GM12892 (cell line): ENCODE results near the gene CFAP251.

Experiments
- DNase-seq: peaks from one replicate; pipeline ENCODE4 v3.0.0; 2011; ENCODE audit not compliant: insufficient read length
- FAIRE-seq: peaks from 2 replicates; lab custom pipeline; 2011; peaks lifted over from hg19 to GRCh38; lab: Jason Lieb, UNC
- POLR2A ChIP-seq: IDR thresholded peaks from 2 replicates; pipeline ENCODE4 v1.6.1; 2011; ENCODE audit warnings: low read depth, low read length, control low read depth
- POLR2AphosphoS5 ChIP-seq: IDR thresholded peaks from 2 replicates; pipeline ENCODE4 v1.6.1; 2011; ENCODE audit warnings: low read depth, low read length, control low read depth
- TAF1 ChIP-seq: IDR thresholded peaks from 2 replicates; pipeline ENCODE4 v1.6.1; 2011; ENCODE audit warnings: low read depth, mild to moderate bottlenecking, control low read depth, low read length, borderline replicate concordance

Gene CFAP251

DNA sequence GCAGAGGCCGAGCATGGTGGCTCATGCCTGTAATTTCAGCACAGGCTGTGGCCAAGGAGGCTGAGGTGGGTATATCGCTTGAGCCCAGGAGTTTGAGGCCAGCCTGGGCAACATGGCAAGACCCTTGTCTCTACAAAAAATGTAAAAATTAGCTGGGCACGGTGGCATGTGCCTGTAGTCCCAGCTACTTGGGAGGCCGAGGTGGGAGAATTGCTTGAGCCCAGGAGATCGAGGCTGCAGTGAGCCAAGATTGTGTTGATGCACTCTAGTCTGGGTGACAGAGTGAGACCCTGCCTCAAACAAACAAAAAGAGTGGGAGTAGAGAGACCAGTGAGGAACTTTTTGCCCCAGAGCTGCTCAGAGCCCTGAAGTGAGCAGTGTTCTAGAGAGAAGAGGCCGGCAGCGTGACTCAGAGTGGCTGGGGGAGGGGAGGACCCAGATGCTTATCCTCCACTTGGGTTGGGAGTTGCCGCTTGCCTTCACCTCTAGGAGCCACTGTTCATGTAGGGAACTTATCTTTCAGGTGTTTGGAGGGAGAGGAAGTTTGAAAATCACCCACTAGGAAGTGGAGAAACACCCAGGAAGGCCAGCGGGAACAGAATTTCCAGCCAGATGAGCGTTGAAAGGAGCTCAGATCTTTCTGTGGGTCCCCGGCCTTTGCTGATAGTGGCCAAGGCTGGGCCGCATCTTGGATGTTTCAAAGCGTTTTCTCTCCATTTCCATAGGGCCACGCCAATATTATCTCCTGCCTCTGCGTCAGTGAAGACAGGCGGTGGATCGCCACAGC, 15.3 kb downstream of the CFAP251 start:
- no peak for DNase-seq
- FAIRE-seq = no peak

DNA sequence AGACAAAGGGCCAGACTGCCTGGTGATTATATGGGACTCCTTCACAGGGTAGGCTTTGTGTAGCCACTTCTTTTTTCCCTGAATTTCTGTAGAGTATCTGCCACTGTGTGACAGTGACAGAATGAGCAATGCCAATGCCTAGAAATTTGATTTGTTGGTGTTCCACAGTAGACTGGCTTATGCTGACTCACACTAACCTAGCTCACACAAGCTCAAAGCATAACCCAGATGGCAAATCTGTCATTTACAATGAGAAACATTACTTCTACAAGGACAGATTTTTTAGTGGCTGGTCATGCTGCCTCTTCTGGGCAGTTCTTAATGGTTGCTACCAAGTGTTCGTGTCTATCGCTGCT, 15.9 kb downstream of the CFAP251 start:
- DNase-seq = no peak
- FAIRE-seq = no peak
- TF ChIP-seq TAF1 = no peak
- TF ChIP-seq POLR2A = no peak
- TF ChIP-seq POLR2AphosphoS5 = no peak

More for the DNA sequence above, 15.3 kb downstream of the CFAP251 start:
- TF ChIP-seq POLR2AphosphoS5 (no peak), TAF1 (no peak), POLR2A (no peak)

DNA sequence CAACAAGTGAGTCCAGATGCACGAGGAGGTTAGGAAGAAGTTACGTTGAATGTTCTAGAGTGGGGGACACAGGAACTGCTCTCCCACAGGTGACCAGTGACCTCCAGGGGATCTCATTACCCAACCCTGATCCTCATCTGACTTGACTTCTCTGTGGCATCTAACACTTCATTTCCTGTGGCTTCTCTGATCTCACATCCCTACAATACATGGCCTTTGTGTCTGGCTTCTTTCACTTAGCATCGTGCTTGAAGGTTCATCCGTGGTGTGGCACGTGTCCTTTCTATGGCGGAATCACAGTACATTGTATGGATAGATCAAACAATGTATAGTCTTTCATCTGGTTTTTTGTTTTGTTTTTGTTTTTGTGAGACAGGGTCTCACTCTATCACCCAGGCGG, 19.3 kb downstream of the CFAP251 start:
- DNase-seq = no peak
- no peak for TF ChIP-seq TAF1
- no peak for TF ChIP-seq POLR2AphosphoS5
- TF ChIP-seq POLR2A = no peak
- FAIRE-seq = no peak

DNA sequence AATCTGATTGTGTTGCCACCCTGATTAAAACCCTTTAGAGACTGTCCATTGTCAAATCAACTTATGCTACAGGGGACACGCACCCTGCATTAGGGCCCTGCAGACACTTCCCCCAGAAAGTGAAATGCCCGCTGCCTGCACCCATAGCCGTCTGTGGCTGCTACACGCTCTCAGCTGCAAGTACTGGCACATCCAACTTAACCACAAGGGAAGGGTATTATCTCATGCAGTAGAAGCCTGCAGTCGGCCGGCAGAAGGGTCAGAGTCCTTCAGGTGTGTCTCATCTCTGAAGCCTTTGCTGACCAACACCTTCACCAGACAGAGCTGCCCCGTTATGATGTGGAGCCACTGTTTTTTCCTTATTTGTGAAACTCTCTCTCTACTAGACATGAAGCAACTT, 20.8 kb downstream of the CFAP251 start:
- TF ChIP-seq POLR2AphosphoS5 (no peak), TAF1 (no peak), POLR2A (no peak)
- no peak for FAIRE-seq
- DNase-seq = no peak

DNA sequence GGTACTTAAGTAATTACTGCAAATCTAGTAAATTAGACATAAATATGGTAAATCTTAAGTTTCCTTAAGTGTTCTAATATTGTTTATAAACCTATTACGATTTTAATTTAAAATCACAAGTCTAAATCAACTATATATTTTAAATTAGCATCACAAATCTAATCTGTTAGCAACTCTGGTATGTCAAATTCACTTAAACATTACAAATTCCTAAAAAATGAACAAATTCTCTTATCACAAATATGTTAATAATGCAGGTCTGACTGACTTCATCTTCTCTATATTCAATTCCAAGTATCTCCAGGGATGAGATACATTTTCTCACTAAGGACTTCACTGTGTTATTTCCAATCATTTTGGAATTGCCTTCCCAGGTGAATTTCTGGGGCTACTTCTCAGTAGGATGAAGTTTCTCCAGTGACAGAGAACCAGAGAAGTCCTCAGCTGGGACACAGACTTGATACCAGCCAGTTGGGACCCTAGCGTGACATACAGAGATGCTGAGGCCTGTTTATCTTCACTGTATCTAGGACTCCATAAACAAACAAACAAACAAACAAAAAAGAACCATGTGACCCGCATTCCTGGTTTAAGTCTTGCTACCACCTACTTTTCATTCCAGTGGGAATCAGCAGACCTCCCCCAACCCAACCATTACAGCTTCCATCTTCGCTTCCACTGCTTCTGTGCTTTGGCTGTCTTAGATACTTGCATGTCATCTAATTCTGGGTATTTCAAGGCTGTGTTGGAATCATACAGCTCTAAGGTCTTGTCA, 21.8 kb downstream of the CFAP251 start:
- no peak for DNase-seq
- TF ChIP-seq POLR2A (no peak), TAF1 (no peak), POLR2AphosphoS5 (no peak)
- FAIRE-seq = no peak

DNA sequence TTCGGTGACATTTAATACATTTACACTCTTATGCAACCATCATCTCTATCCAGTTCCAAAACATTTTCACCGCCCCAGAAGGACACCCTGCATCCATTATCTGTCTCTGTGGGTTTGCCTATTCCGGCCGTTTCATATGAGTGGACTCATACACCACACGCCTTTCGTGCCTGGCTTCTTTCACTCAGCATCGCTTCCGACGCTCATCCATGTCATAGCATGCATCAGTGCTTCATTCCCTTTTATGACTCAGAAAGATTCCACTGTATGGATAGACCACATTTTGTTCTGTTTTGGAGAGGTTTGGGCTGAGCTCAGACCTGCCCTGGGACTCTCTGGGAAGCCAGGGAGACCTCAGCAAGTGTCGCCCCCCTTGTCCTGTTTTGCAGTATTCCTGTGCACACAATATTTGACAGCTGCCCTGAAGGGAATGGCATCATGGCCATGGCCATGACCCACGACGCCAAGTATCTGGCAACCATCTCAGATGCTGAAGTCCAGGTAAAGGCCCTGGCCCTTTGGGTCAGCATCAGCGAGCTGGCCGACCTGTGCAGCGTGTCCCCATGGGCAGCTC, 23.8 kb downstream of the CFAP251 start:
- no peak for TF ChIP-seq POLR2A
- TF ChIP-seq POLR2AphosphoS5 = no peak
- TF ChIP-seq TAF1 = no peak
- DNase-seq = no peak
- FAIRE-seq = no peak

DNA sequence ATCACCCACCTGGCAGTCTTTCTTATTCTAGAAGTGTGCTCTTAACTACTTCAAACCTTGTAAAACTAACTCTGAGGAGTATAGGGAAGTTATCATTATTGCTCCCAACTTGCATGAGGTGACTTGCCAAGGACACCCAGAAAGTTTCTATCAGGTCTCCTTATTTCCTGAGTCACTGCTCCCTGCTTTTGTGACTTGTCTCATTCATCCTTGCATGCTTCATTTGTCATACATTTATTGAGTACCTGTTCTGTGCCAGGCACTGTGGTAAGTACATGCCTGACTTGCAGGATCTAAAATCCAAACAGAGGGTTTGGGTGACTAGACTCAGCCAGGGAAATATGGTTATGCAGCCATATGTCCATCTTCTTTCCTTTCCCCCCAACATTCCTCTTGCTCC, 25.5 kb downstream of the CFAP251 start:
- TF ChIP-seq POLR2AphosphoS5 (no peak), TAF1 (no peak), POLR2A (no peak)
- FAIRE-seq = no peak
- DNase-seq = no peak

DNA sequence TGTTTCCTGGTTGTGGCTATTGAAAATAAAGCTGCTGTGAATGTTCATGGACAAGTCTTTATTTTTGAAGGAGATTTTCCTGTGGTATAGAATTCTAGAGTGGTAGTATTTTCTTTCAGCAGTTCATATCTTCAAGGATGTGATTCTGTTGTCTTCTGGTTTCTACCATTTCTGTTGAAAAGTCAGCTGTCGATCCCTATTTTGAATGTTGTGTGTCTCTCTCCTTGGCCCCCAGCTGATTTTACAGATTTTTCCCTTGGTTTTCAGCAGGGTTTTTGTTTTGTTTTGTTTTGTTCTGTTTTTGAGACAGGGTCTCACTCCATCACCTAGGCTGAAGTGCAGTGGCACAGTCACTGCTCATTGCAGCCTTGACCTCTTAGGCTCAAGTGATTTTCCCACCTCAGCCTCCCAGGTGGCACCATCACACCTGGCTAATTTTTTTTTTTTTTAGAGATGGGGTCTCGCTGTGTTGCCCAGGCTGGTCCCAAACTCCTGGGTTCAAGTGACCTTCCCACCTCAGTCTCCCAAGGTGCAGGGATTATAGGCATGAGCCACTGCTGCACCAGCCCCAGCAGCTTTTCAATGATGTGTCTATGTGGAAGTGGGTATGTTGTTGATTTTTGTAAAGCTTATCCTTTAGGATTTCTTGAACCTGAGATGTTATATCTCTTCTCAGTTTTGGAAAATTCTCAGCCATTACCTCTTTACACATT, 28.1 kb downstream of the CFAP251 start:
- FAIRE-seq (no peak), DNase-seq (no peak)
- TF ChIP-seq TAF1 (no peak), POLR2A (no peak), POLR2AphosphoS5 (no peak)

DNA sequence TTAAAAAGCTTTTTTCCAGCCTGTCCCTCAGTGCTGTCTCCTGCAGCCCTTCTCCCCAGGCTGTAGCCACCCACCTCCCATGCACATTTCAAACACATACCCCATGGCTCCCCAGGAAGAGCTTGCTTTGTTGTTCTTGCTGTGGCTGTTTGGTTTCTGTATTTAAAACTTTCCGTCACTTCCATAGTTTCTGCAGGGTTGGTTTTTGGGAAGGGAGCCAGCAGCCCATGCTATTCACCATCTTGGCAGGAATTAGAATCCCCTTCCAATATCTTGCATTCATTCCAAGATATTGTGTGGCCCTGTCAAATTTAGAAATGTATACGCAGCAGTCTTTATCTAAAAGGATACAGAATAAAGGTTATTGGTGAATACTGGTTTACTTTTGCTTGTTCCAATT, 29.6 kb downstream of the CFAP251 start:
- FAIRE-seq (no peak), DNase-seq (no peak)
- TF ChIP-seq POLR2AphosphoS5 (no peak), TAF1 (no peak), POLR2A (no peak)

DNA sequence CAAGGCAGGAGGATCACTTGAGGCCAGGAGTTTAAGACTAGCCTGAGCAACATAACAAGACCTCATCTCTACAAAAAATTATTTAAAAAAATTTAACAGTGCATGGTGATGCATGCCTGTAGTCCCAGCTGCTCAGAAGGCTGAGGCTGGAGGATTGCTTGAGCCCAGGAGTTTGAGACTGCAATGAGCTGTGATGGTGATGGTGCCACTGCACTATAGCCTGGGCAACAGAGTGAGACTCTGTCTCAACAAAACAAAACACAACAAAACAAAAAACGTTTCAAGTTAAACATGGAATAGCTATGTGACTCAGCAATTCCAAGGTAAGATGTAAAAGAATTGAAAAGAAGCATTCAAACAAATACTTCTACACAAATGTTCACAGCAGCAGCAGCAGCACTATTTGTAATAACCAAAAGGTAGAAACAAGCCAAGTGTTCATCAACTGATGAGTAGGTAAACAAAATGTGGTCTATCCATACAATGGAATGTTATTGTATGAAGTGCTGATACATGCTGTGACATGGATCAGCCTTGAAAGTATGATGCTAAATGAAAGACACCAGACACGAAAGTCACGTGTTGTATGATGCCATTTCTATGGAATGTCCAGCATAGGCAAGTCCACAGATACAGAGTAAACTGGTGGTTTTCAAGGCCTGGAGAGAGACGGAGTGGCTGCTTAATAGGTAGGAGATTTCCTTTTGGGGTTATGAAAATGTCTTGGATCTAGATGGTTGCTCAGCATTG, 31.4 kb downstream of the CFAP251 start:
- FAIRE-seq = no peak
- TF ChIP-seq POLR2AphosphoS5 (no peak), TAF1 (no peak), POLR2A (no peak)
- no peak for DNase-seq
